ENCODE measurements around the gene PLRG1.

GRCh38 chr4:154566639-154567204, 16.5 kb upstream of the PLRG1 start:
- TF ChIP-seq EP300 (IDR thresholded peaks at IDR 0.05) (no peak), POLR2A (IDR thresholded peaks at IDR 0.05) (no peak)
